Activated T-helper 17 cell treated with anti-CD3 and anti-CD28 coated beads, Interleukin-2, amount 50 U/mL, for 72 hours (primary cell): Measurements from ENCODE around the gene TEAD1. TPM values are rescaled to one million over a fixed set of nuclear protein-coding genes. Genes with fewer than 3 reads are reported as not detected.

Experiments
- ATAC-seq: fragments of 150-1000 bp; cut with Tn5 transposase; replicated peaks from 2 replicates; pipeline ENCODE4 v1.10.0; 2021; ENCODE audit warnings: mild to moderate bottlenecking, moderate library complexity
- H3K27ac Mint-ChIP-seq: one replicate; pipeline ENCODE4 v1.8.0; 2022; ENCODE audit warnings: mixed read lengths
- H3K27me3 Mint-ChIP-seq: one replicate; pipeline ENCODE4 v1.8.0; 2022; ENCODE audit warnings: mixed read lengths
- H3K36me3 Mint-ChIP-seq: one replicate; pipeline ENCODE4 v1.8.0; 2022; ENCODE audit warnings: low read depth, mild to moderate bottlenecking, mixed read lengths
- H3K4me1 Mint-ChIP-seq: one replicate; pipeline ENCODE4 v1.8.0; 2022; ENCODE audit warnings: mixed read lengths
- H3K4me3 Mint-ChIP-seq: one replicate; pipeline ENCODE4 v1.8.0; 2022; ENCODE audit warnings: mild to moderate bottlenecking, mixed read lengths
- H3K9me3 Mint-ChIP-seq: one replicate; pipeline ENCODE4 v1.8.0; 2022; ENCODE audit warnings: mixed read lengths
- total RNA-seq, 2 donors: library from RNA; stranded (reverse); gene quantifications; one replicate each; pipeline ENCODE4 v1.2.3, GENCODE V29; 2022

TEAD1 gene
- total RNA-seq, 2 donors from 2014 or later: 1.2 to 1.6 TPM

GRCh38 chr11:12741671-12742216 lies 67.5 kb downstream of the TEAD1 start:
- H3K4me1 Mint-ChIP-seq: no peaks in the 10 kb centered on the region
- no peak overlapping the region for H3K4me3 Mint-ChIP-seq
- no peaks in the 10 kb centered on the region for H3K9me3 Mint-ChIP-seq
- no peak overlapping the region for H3K27ac Mint-ChIP-seq
- ATAC-seq: no peak
- peaks cover 21% of the 10 kb centered on the region for H3K27me3 Mint-ChIP-seq
- H3K36me3 Mint-ChIP-seq: no peaks in the 10 kb centered on the region

- Mint-ChIP-seq H3K4me3 (no peak overlapping the region), H3K27ac (no peak overlapping the region), H3K36me3 (no peaks in the 10 kb centered on the region), H3K9me3 (no peaks in the 10 kb centered on the region), H3K4me1 (no peaks in the 10 kb centered on the region), H3K27me3 (peaks cover 21% of the 10 kb centered on the region)
- ATAC-seq: no peak
These were observed 69.7 kb downstream of the TEAD1 start for GRCh38 chr11:12743834-12744449.

GRCh38 chr11:12744826-12745502 lies 70.7 kb downstream of the TEAD1 start:
- H3K36me3 Mint-ChIP-seq: no peaks in the 10 kb centered on the region
- H3K4me1 Mint-ChIP-seq: no peaks in the 10 kb centered on the region
- peaks cover 14% of the 10 kb centered on the region for H3K27me3 Mint-ChIP-seq
- H3K9me3 Mint-ChIP-seq: no peaks in the 10 kb centered on the region
- no peak overlapping the region for H3K4me3 Mint-ChIP-seq
- ATAC-seq: no peak
- H3K27ac Mint-ChIP-seq: no peak overlapping the region

GRCh38 chr11:12745787-12746186 lies 71.6 kb downstream of the TEAD1 start:
- no peak for ATAC-seq
- Mint-ChIP-seq H3K4me3 (no peak overlapping the region), H3K27ac (no peak overlapping the region), H3K27me3 (peaks cover 9% of the 10 kb centered on the region), H3K4me1 (no peaks in the 10 kb centered on the region), H3K9me3 (no peaks in the 10 kb centered on the region), H3K36me3 (no peaks in the 10 kb centered on the region)

- ATAC-seq: no peak
- no peaks in the 10 kb centered on the region for H3K9me3 Mint-ChIP-seq
- no peak overlapping the region for H3K4me3 Mint-ChIP-seq
- no peak overlapping the region for H3K27ac Mint-ChIP-seq
- H3K36me3 Mint-ChIP-seq: no peaks in the 10 kb centered on the region
- H3K4me1 Mint-ChIP-seq: no peaks in the 10 kb centered on the region
- H3K27me3 Mint-ChIP-seq: peaks cover 3% of the 10 kb centered on the region
These were observed 72.4 kb downstream of the TEAD1 start for GRCh38 chr11:12746593-12747097.

- H3K4me1 Mint-ChIP-seq: no peaks in the 10 kb centered on the region
- no peak overlapping the region for H3K27ac Mint-ChIP-seq
- no peak for ATAC-seq
- peaks cover 3% of the 10 kb centered on the region for H3K27me3 Mint-ChIP-seq
- no peaks in the 10 kb centered on the region for H3K36me3 Mint-ChIP-seq
- no peaks in the 10 kb centered on the region for H3K9me3 Mint-ChIP-seq
- H3K4me3 Mint-ChIP-seq: no peak overlapping the region
These were observed 74.3 kb downstream of the TEAD1 start for GRCh38 chr11:12748561-12748960.

- Mint-ChIP-seq H3K27me3 (peaks cover 3% of the 10 kb centered on the region), H3K27ac (no peak overlapping the region), H3K4me1 (no peaks in the 10 kb centered on the region), H3K4me3 (no peak overlapping the region), H3K9me3 (no peaks in the 10 kb centered on the region), H3K36me3 (no peaks in the 10 kb centered on the region)
- ATAC-seq: no peak
These were observed 75.2 kb downstream of the TEAD1 start for GRCh38 chr11:12749442-12749841.

GRCh38 chr11:12750181-12750580 lies 76.0 kb downstream of the TEAD1 start:
- no peak overlapping the region for H3K27ac Mint-ChIP-seq
- no peak overlapping the region for H3K4me3 Mint-ChIP-seq
- no peaks in the 10 kb centered on the region for H3K4me1 Mint-ChIP-seq
- no peaks in the 10 kb centered on the region for H3K36me3 Mint-ChIP-seq
- H3K9me3 Mint-ChIP-seq: no peaks in the 10 kb centered on the region
- ATAC-seq: no peak
- H3K27me3 Mint-ChIP-seq: peaks cover 3% of the 10 kb centered on the region

GRCh38 chr11:12752868-12753524 lies 78.8 kb downstream of the TEAD1 start:
- no peaks in the 10 kb centered on the region for H3K9me3 Mint-ChIP-seq
- H3K36me3 Mint-ChIP-seq: no peaks in the 10 kb centered on the region
- H3K27me3 Mint-ChIP-seq: peaks cover 7% of the 10 kb centered on the region
- no peak overlapping the region for H3K4me3 Mint-ChIP-seq
- no peak overlapping the region for H3K27ac Mint-ChIP-seq
- H3K4me1 Mint-ChIP-seq: no peaks in the 10 kb centered on the region
- ATAC-seq: no peak

GRCh38 chr11:12754021-12754420 lies 79.8 kb downstream of the TEAD1 start:
- peaks cover 5% of the 10 kb centered on the region for H3K27me3 Mint-ChIP-seq
- no peak for ATAC-seq
- no peak overlapping the region for H3K4me3 Mint-ChIP-seq
- H3K9me3 Mint-ChIP-seq: no peaks in the 10 kb centered on the region
- no peaks in the 10 kb centered on the region for H3K4me1 Mint-ChIP-seq
- H3K27ac Mint-ChIP-seq: no peak overlapping the region
- no peaks in the 10 kb centered on the region for H3K36me3 Mint-ChIP-seq

GRCh38 chr11:12754582-12755234 lies 80.5 kb downstream of the TEAD1 start:
- ATAC-seq: no peak
- H3K27me3 Mint-ChIP-seq: peaks cover 8% of the 10 kb centered on the region

GRCh38 chr11:12755510-12756453 lies 81.6 kb downstream of the TEAD1 start:
- no peaks in the 10 kb centered on the region for H3K9me3 Mint-ChIP-seq
- peaks cover 8% of the 10 kb centered on the region for H3K27me3 Mint-ChIP-seq
- no peak for ATAC-seq
- H3K4me1 Mint-ChIP-seq: no peaks in the 10 kb centered on the region
- H3K36me3 Mint-ChIP-seq: no peaks in the 10 kb centered on the region
- no peak overlapping the region for H3K4me3 Mint-ChIP-seq
- no peak overlapping the region for H3K27ac Mint-ChIP-seq

More at GRCh38 chr11:12754582-12755234, 80.5 kb downstream of the TEAD1 start:
- Mint-ChIP-seq H3K9me3 (no peaks in the 10 kb centered on the region), H3K36me3 (no peaks in the 10 kb centered on the region), H3K4me1 (no peaks in the 10 kb centered on the region), H3K4me3 (no peak overlapping the region), H3K27ac (no peak overlapping the region)

GRCh38 chr11:12756454-12756806 lies 82.2 kb downstream of the TEAD1 start:
- H3K27ac Mint-ChIP-seq: no peak overlapping the region
- ATAC-seq: no peak
- no peaks in the 10 kb centered on the region for H3K9me3 Mint-ChIP-seq
- no peak overlapping the region for H3K4me3 Mint-ChIP-seq
- H3K27me3 Mint-ChIP-seq: peaks cover 8% of the 10 kb centered on the region
- no peaks in the 10 kb centered on the region for H3K4me1 Mint-ChIP-seq
- H3K36me3 Mint-ChIP-seq: no peaks in the 10 kb centered on the region
